Measurements from ENCODE around the gene PIPOX. TPM values are rescaled to one million over a fixed set of nuclear protein-coding genes. Genes with fewer than 3 reads are reported as not detected.
A peak's percentile ranks its signal among the peaks of the same experiment; 100 is the strongest.

Gene PIPOX
- total and polyA plus RNA-seq, 2 of the 13 experiments (the other 11 are each of a cell fraction or from before 2014, with no cell fraction given) = 87.3 to 154 TPM

- TF ChIP-seq ZNF644 (CRISPR knock-in tag; IDR thresholded peaks at IDR 0.05; ENCODE audit: low read depth) = peak; percentile 81; the same call in 1 of the 2 replicates
- peak; percentile 37; the same call in 1 of the 2 replicates for TF ChIP-seq CCDC6 (CRISPR knock-in tag; IDR thresholded peaks at IDR 0.05)
- TF ChIP-seq THAP7 (CRISPR knock-in tag; IDR thresholded peaks at IDR 0.05) = no peak
- TF ChIP-seq ZBTB44 (CRISPR knock-in tag; IDR thresholded peaks at IDR 0.05) = no peak
- no peak for TF ChIP-seq CENPT (CRISPR knock-in tag; IDR thresholded peaks at IDR 0.05; ENCODE audit: low read depth)
- TF ChIP-seq ZBTB34 (CRISPR knock-in tag; IDR thresholded peaks at IDR 0.05) = no peak
- TF ChIP-seq GLMP (CRISPR knock-in tag; IDR thresholded peaks at IDR 0.05; ENCODE audit: borderline replicate concordance) = no peak
- 0 out of 2 replicates have a peak, but pooled peaks have one; percentile 37 for TF ChIP-seq ZBTB21 (CRISPR knock-in tag; IDR thresholded peaks at IDR 0.05)
- TF ChIP-seq KDM5A (IDR thresholded peaks at IDR 0.05; ENCODE audit: borderline replicate concordance, low read length) = no peak
- TF ChIP-seq ZNF841 (CRISPR knock-in tag; IDR thresholded peaks at IDR 0.05; ENCODE audit: borderline replicate concordance) = no peak
- TF ChIP-seq KDM3A (CRISPR knock-in tag; IDR thresholded peaks at IDR 0.05; ENCODE audit: low read depth) = 0 out of 2 replicates have a peak, but pooled peaks have one; percentile 50
- no peak for TF ChIP-seq HMGA1 (CRISPR knock-in tag; conservative IDR thresholded peaks at IDR 0.05)
- TF ChIP-seq FOXA3 (CRISPR knock-in tag; IDR thresholded peaks at IDR 0.05) = peak; percentile 53; the same call in 1 of the 2 replicates
- TF ChIP-seq PATZ1 (CRISPR knock-in tag; IDR thresholded peaks at IDR 0.05) = peak; percentile 46
- no peak for TF ChIP-seq ZNF224 (CRISPR knock-in tag; IDR thresholded peaks at IDR 0.05)
- TF ChIP-seq ZNF609 (CRISPR knock-in tag; IDR thresholded peaks at IDR 0.05; ENCODE audit: borderline replicate concordance) = peak; percentile 27; the same call in 1 of the 2 replicates
- TF ChIP-seq THAP11 (CRISPR knock-in tag; IDR thresholded peaks at IDR 0.05) = peak; percentile 70
These were observed 3.0 kb downstream of the PIPOX start (continued) for GRCh38 chr17:29045734-29046472.
